Neural progenitor cell (in vitro differentiated cells): ENCODE results near the gene STAT5B.

Source experiments
- EZH2 ChIP-seq: fragments of 200-600 bp; sonication (generic); IDR thresholded peaks from 2 replicates; pipeline ENCODE4 v1.6.1; 2017; ENCODE audit warnings: antibody characterized with exemption, mild to moderate bottlenecking, moderate library complexity
- EZH2phosphoT487 ChIP-seq: fragments of 200-600 bp; sonication (generic); IDR thresholded peaks from 2 replicates; pipeline ENCODE4 v1.6.1; 2017; ENCODE audit warnings: antibody characterized with exemption
- TF ChIP-seq, protein P1 (sequence below): fragments of 200-600 bp; sonication (generic); IDR thresholded peaks from 2 replicates; pipeline ENCODE4 v1.5.1; 2017; ENCODE audit warnings: antibody characterized with exemption, mild to moderate bottlenecking

DNA sequence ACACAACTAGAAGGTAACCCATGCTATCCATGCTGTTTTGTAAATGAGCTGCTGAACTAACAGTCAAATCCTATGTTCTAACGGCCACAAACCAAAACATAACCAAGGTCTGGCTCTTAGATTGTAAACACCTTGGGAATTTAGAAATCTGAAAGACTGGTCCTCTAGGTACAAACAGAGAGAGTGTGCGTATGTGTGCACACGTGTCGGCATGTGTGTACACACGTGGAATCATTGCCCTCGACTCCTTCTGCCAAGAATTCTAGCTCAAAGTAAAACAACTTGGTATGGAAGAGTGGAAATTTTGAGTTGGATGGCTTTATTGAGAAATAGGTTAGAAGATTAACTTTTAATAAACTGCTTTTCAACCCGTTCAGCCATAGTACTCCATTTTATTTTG, 63.8 kb downstream of the STAT5B start:
- TF ChIP-seq, protein P1, sequence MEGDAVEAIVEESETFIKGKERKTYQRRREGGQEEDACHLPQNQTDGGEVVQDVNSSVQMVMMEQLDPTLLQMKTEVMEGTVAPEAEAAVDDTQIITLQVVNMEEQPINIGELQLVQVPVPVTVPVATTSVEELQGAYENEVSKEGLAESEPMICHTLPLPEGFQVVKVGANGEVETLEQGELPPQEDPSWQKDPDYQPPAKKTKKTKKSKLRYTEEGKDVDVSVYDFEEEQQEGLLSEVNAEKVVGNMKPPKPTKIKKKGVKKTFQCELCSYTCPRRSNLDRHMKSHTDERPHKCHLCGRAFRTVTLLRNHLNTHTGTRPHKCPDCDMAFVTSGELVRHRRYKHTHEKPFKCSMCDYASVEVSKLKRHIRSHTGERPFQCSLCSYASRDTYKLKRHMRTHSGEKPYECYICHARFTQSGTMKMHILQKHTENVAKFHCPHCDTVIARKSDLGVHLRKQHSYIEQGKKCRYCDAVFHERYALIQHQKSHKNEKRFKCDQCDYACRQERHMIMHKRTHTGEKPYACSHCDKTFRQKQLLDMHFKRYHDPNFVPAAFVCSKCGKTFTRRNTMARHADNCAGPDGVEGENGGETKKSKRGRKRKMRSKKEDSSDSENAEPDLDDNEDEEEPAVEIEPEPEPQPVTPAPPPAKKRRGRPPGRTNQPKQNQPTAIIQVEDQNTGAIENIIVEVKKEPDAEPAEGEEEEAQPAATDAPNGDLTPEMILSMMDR = no peak
- TF ChIP-seq EZH2phosphoT487 (no peak), EZH2 (no peak)
